H1 (cell line): ENCODE data around the gene KRT72. TPM values are rescaled to one million over a fixed set of nuclear protein-coding genes. Genes with fewer than 3 reads are reported as not detected.

Experiments
- CTCF ChIA-PET: fragments of 300-600 bp; sonication (Branson Sonifier 250); formaldehyde crosslinking; loops from one replicate; lab custom pipeline; 2021; ENCODE audit not compliant: partially characterized antibody; lab: Charles Lee
- POLR2A ChIA-PET: fragments of 300-600 bp; sonication (Branson Sonifier 250); formaldehyde crosslinking; loops from one replicate; lab custom pipeline; 2021; ENCODE audit warnings: inconsistent platforms; ENCODE audit not compliant: partially characterized antibody; lab: Charles Lee
- DNase-seq, 2 experiments: peaks; one replicate each; pipeline versions ENCODE4 v3.0.0 to v3.0.0-alpha.2; 2010 to 2022; ENCODE audit warnings: low spot score in 2 of 2, low read depth in 1 of 2, mixed read lengths in 1 of 2
- FAIRE-seq: peaks from 2 replicates; lab custom pipeline; 2011; peaks lifted over from hg19 to GRCh38; lab: Jason Lieb, UNC
- H2AFZ ChIP-seq: 2 replicates; pipeline ENCODE4 v1.8.1; 2012; ENCODE audit warnings: low read length, inconsistent platforms
- H2AK5ac ChIP-seq: 2 replicates; pipeline ENCODE4 v1.6.1; 2013; ENCODE audit warnings: low read depth, low read length
- H2BK120ac ChIP-seq: replicated peaks from 2 replicates; pipeline ENCODE3; 2013; ENCODE audit warnings: low read depth, low read length, inconsistent platforms
- H2BK12ac ChIP-seq: 2 replicates; pipeline ENCODE4 v1.6.1; 2013; ENCODE audit warnings: low read depth, low read length
- H2BK15ac ChIP-seq: 2 replicates; pipeline ENCODE4 v1.6.1; 2013; ENCODE audit warnings: low read length
- H2BK20ac ChIP-seq: 2 replicates; pipeline ENCODE4 v1.6.1; 2013; ENCODE audit warnings: low read length
- H2BK5ac ChIP-seq: 2 replicates; pipeline ENCODE4 v1.6.1; 2013; ENCODE audit warnings: low read depth, low read length
- H3K14ac ChIP-seq: 2 replicates; pipeline ENCODE4 v1.6.1; 2013; ENCODE audit warnings: inconsistent platforms; ENCODE audit not compliant: insufficient read length
- H3K18ac ChIP-seq: 2 replicates; pipeline ENCODE4 v1.6.1; 2013; ENCODE audit warnings: low read length; ENCODE audit errors: extremely low read depth
- H3K23ac ChIP-seq: 2 replicates; pipeline ENCODE4 v1.6.1; 2013; ENCODE audit warnings: inconsistent platforms; ENCODE audit not compliant: insufficient read length
- H3K23me2 ChIP-seq: 2 replicates; pipeline ENCODE4 v1.6.1; 2013; ENCODE audit warnings: low read depth, low read length
- H3K27ac ChIP-seq: 2 replicates; pipeline ENCODE4 v1.6.1; 2011; ENCODE audit warnings: low read depth, low read length, inconsistent platforms
- H3K27me3 ChIP-seq, 4 experiments: replicated peaks in 1 of 4; 1 replicate in 1 of 4; 2 replicates in 3 of 4; pipeline versions ENCODE4 v1.6.1 to v1.8.1; 2011 to 2013; ENCODE audit warnings: low read length in 3 of 4, mild to moderate bottlenecking in 3 of 4, inconsistent platforms in 2 of 4, mixed read lengths in 2 of 4, moderate library complexity in 1 of 4; ENCODE audit not compliant: control insufficient read depth in 3 of 4, insufficient read depth in 3 of 4; ENCODE audit errors: extremely low read depth in 1 of 4
- H3K36me3 ChIP-seq, 4 experiments: 2 replicates each; pipeline versions ENCODE4 v1.6.1 to v1.8.1; 2011 to 2013; ENCODE audit warnings: mild to moderate bottlenecking in 4 of 4, low read length in 3 of 4, moderate library complexity in 2 of 4, control low read depth in 1 of 4, inconsistent platforms in 1 of 4; ENCODE audit not compliant: insufficient read depth in 4 of 4, control insufficient read depth in 2 of 4
- H3K4ac ChIP-seq: replicated peaks from 2 replicates; pipeline ENCODE3; 2013; ENCODE audit warnings: low read length, low read depth, mixed read lengths, inconsistent platforms; ENCODE audit not compliant: insufficient read length
- H3K4me1 ChIP-seq, 4 experiments: replicated peaks in 1 of 4; 1 replicate in 1 of 4; 2 replicates in 3 of 4; pipeline versions ENCODE4 v1.6.1 to v1.8.1; 2011 to 2013; ENCODE audit warnings: low read length in 3 of 4, inconsistent platforms in 2 of 4, mixed read lengths in 1 of 4; ENCODE audit not compliant: insufficient read depth in 4 of 4, control insufficient read depth in 3 of 4
- H3K4me2 ChIP-seq, 2 experiments: 2 replicates each; pipeline versions ENCODE4 v1.6.1 to v1.8.1; 2011 to 2013; ENCODE audit warnings: low read depth in 2 of 2, low read length in 2 of 2, control low read depth in 1 of 2, inconsistent platforms in 1 of 2, mild to moderate bottlenecking in 1 of 2; ENCODE audit not compliant: insufficient read depth in 1 of 2
- H3K4me3 ChIP-seq, 4 experiments: fragments of 200-600, 300-600 bp in 1 of 4; sonication (generic), shearing (Covaris generic), sonication (Bioruptor Twin) in 1 of 4; 2 replicates each; pipeline versions ENCODE4 v1.5.1 to v1.8.1; 2011 to 2016; ENCODE audit warnings: low read length in 4 of 4, low read depth in 3 of 4, control low read depth in 2 of 4, inconsistent platforms in 2 of 4, mild to moderate bottlenecking in 2 of 4, mixed read lengths in 1 of 4, moderate library complexity in 1 of 4; ENCODE audit not compliant: insufficient read depth in 2 of 4; ENCODE audit errors: extremely low read depth in 1 of 4
- H3K56ac ChIP-seq: replicated peaks from 2 replicates; pipeline ENCODE3; 2013; ENCODE audit warnings: low read depth, mild to moderate bottlenecking, mixed read lengths, low read length, inconsistent platforms; ENCODE audit not compliant: insufficient read length
- H3K79me1 ChIP-seq: 2 replicates; pipeline ENCODE4 v1.6.1; 2013; ENCODE audit warnings: low read depth, low read length, control low read depth
- H3K79me2 ChIP-seq, 2 experiments: 2 replicates each; pipeline versions ENCODE4 v1.6.1 to v1.8.1; 2012 to 2013; ENCODE audit warnings: low read length in 2 of 2, mild to moderate bottlenecking in 2 of 2, inconsistent platforms in 1 of 2; ENCODE audit not compliant: insufficient read depth in 2 of 2, control insufficient read depth in 1 of 2
- H3K9ac ChIP-seq, 4 experiments: replicated peaks in 1 of 4; 1 replicate in 1 of 4; 2 replicates in 3 of 4; pipeline versions ENCODE4 v1.6.1 to v1.8.1; 2011 to 2013; ENCODE audit warnings: low read depth in 3 of 4, low read length in 3 of 4, control low read depth in 2 of 4, mild to moderate bottlenecking in 2 of 4, moderate library complexity in 2 of 4, inconsistent platforms in 1 of 4; ENCODE audit errors: extremely low read depth in 1 of 4
- H3K9me3 ChIP-seq, 2 experiments: 2 replicates each; pipeline versions ENCODE4 v1.6.1 to v1.8.1; 2012 to 2013; ENCODE audit warnings: mild to moderate bottlenecking in 2 of 2, moderate library complexity in 2 of 2, control low read depth in 1 of 2, inconsistent platforms in 1 of 2, low read depth in 1 of 2, low read length in 1 of 2, mixed read lengths in 1 of 2; ENCODE audit not compliant: insufficient read depth in 2 of 2
- H4K20me1 ChIP-seq, 2 experiments: replicated peaks in 1 of 2; 2 replicates each; pipeline versions ENCODE3 to v1.8.1; 2011 to 2013; ENCODE audit warnings: inconsistent platforms in 2 of 2, low read length in 2 of 2, mild to moderate bottlenecking in 1 of 2; ENCODE audit not compliant: insufficient read depth in 2 of 2, control insufficient read depth in 1 of 2
- H4K5ac ChIP-seq: 2 replicates; pipeline ENCODE4 v1.6.1; 2013; ENCODE audit warnings: low read length, low read depth, mixed read lengths, inconsistent platforms; ENCODE audit not compliant: insufficient read length
- H4K8ac ChIP-seq: 2 replicates; pipeline ENCODE4 v1.8.0; 2013; ENCODE audit warnings: mild to moderate bottlenecking, moderate library complexity, low read length, inconsistent platforms; ENCODE audit not compliant: insufficient read depth; ENCODE audit errors: extremely low read depth
- H4K91ac ChIP-seq: replicated peaks from 2 replicates; pipeline ENCODE3; 2013; ENCODE audit warnings: low read length, mixed read lengths, inconsistent platforms; ENCODE audit not compliant: insufficient read length
- TBP ChIP-seq: IDR thresholded peaks from 2 replicates; pipeline ENCODE4 v1.6.1; 2011; ENCODE audit warnings: low read depth, low read length, improper control_type of control experiment
- WGBS, 2 experiments: shearing (Covaris generic) in 1 of 2; methylation state at CpG; one replicate each; pipeline versions ENCODE4 v1.1.6 to v1.1.7; 2013 to 2015; ENCODE audit warnings: low lambda C conversion rate in 2 of 2, mixed read lengths in 2 of 2, inconsistent platforms in 1 of 2, low coverage in 1 of 2, missing lambda C conversion rate in 1 of 2; ENCODE audit not compliant: insufficient replicate concordance in 2 of 2, insufficient coverage in 1 of 2, insufficient read length in 1 of 2; ENCODE audit errors: extremely low coverage in 1 of 2, missing lambda C conversion rate in 1 of 2; 5-methylcytosine and 5-hydroxymethylcytosine counted together
- polyA plus RNA-seq, 7 experiments: library from polyadenylated mRNA; depleted of rRNA in 3 of 7; stranded (reverse) in 5 of 7; unstranded in 2 of 7; fragments of >200 nt in 5 of 7; fragments of 200-250 nt in 2 of 7; gene quantifications; 1 replicate in 5 of 7; 2 replicates in 1 of 7; 4 replicates in 1 of 7; pipeline versions ENCODE4 v1.2.1 to v1.2.3, GENCODE V29; 2011 to 2013; ENCODE audit warnings: missing spikeins in 2 of 7, mixed read lengths in 2 of 7
- total RNA-seq: library from RNA; stranded (reverse); fragmentation: NEBNext Ultra II Directional; extraction: Animal tissue kit (Norgen Biotek cat#: 25700); gene quantifications from 2 replicates; pipeline ENCODE4 v1.2.1, GENCODE V29; 2021

Gene KRT72
- total and polyA plus RNA-seq, 2 of the 8 experiments (the other 6 are each of a cell fraction or from before 2014, with no cell fraction given), result not detected

- DNase-seq, result no peak
- H2BK15ac ChIP-seq, result no peak overlapping the region
- no peaks in the 10 kb centered on the region for H3K23me2 ChIP-seq
- H2BK20ac ChIP-seq, result no peak overlapping the region
- no peaks in the 10 kb centered on the region for H3K36me3 ChIP-seq
- H3K27me3 ChIP-seq, result no peaks in the 10 kb centered on the region
- no peak overlapping the region for H3K4me3 ChIP-seq
- no peak overlapping the region for H2BK12ac ChIP-seq
- H3K18ac ChIP-seq, result no peak overlapping the region
- H2AFZ ChIP-seq, result no peak overlapping the region; the same call in 1 of the 2 replicates
- no peak for FAIRE-seq
- H4K8ac ChIP-seq, result 0 out of 2 replicates have a peak overlapping the region, but pooled peaks have one; percentile 40
- no peak overlapping the region for H3K27ac ChIP-seq
- no peak overlapping the region for H3K4me2 ChIP-seq
- H2BK120ac ChIP-seq, result no peak overlapping the region
- H3K4ac ChIP-seq, result no peak overlapping the region
- TF ChIP-seq TBP, result no peak
- H4K20me1 ChIP-seq, result no peaks in the 10 kb centered on the region
- no peak overlapping the region for H2AK5ac ChIP-seq
- H4K5ac ChIP-seq, result no peak overlapping the region
- H3K23ac ChIP-seq, result no peak overlapping the region
- H3K79me1 ChIP-seq, result no peaks in the 10 kb centered on the region
- no peak overlapping the region for H3K56ac ChIP-seq
- H3K79me2 ChIP-seq, result no peaks in the 10 kb centered on the region
- H3K14ac ChIP-seq, result no peak overlapping the region
- H3K9me3 ChIP-seq, result no peaks in the 10 kb centered on the region
- no peak overlapping the region for H4K91ac ChIP-seq
- no peaks in the 10 kb centered on the region; a peak in 2 of 7 replicates for H3K4me1 ChIP-seq
- H2BK5ac ChIP-seq, result no peak overlapping the region
- ChIA-PET POLR2A (no interaction called here), CTCF (interaction anchor here (0.8 to 4.9 kb wide), 7 partner anchors 11 to 144 kb away, joined by 3 to 19 read pairs (median 4); partner anchors contain the start of gene KRT5)
- H3K9ac ChIP-seq, result no peak overlapping the region
- WGBS, 2 experiments, result 84% methylated on average over 2 of the region's 3 CpGs; no CpG with 5 or more reads in 1 of the 2 experiments
These were observed 61.5 kb downstream of the KRT72 start for GRCh38 chr12:52539821-52540173.
